GM19372 (cell line): ENCODE results near the gene NBAS.

Experiments used
- ATAC-seq: cut with Tn5 transposase; IDR thresholded peaks from one replicate; pipeline ENCODE4 v1.9.1; 2021; ENCODE audit warnings: mild to moderate bottlenecking, low read depth, moderate library complexity; ENCODE audit not compliant: unreplicated experiment

NBAS gene

GRCh38 chr2:15158532-15158931 is 402.6 kb downstream of the NBAS start:
- no peak for ATAC-seq

GRCh38 chr2:15158100-15158499 is 403.0 kb downstream of the NBAS start:
- no peak for ATAC-seq

- no peak for ATAC-seq
Measured at GRCh38 chr2:15155959-15156574, 405.1 kb downstream of the NBAS start.

GRCh38 chr2:15154297-15154696 is 406.8 kb downstream of the NBAS start:
- ATAC-seq: no peak

GRCh38 chr2:15152382-15152781 is 408.8 kb downstream of the NBAS start:
- no peak for ATAC-seq

- ATAC-seq: no peak
Measured at GRCh38 chr2:15149063-15149462, 412.1 kb downstream of the NBAS start.

- no peak for ATAC-seq
Measured at GRCh38 chr2:15147591-15147990, 413.5 kb downstream of the NBAS start.

- no peak for ATAC-seq
Measured at GRCh38 chr2:15146960-15147359, 414.2 kb downstream of the NBAS start.

- ATAC-seq: no peak
Measured at GRCh38 chr2:15145919-15146318, 415.2 kb downstream of the NBAS start.

GRCh38 chr2:15145046-15145817 is 415.9 kb downstream of the NBAS start:
- no peak for ATAC-seq

- ATAC-seq: peak; percentile 100
Measured at GRCh38 chr2:15142069-15142689, 419.0 kb downstream of the NBAS start.

GRCh38 chr2:15141211-15141610 is 419.9 kb downstream of the NBAS start:
- no peak for ATAC-seq

- no peak for ATAC-seq
Measured at GRCh38 chr2:15136639-15137038, 424.5 kb downstream of the NBAS start.

- no peak for ATAC-seq
Measured at GRCh38 chr2:15134957-15135356, 426.2 kb downstream of the NBAS start.

GRCh38 chr2:15133461-15133860 is 427.7 kb downstream of the NBAS start:
- no peak for ATAC-seq

GRCh38 chr2:15128846-15129245 is 432.3 kb downstream of the NBAS start:
- ATAC-seq: no peak

- no peak for ATAC-seq
Measured at GRCh38 chr2:15127876-15128275, 433.3 kb downstream of the NBAS start.

- ATAC-seq: no peak
Measured at GRCh38 chr2:15127301-15127700, 433.8 kb downstream of the NBAS start.

- no peak for ATAC-seq
Measured at GRCh38 chr2:15126373-15126772, 434.8 kb downstream of the NBAS start.

GRCh38 chr2:15122915-15123314 is 438.2 kb downstream of the NBAS start:
- ATAC-seq: no peak

- ATAC-seq: no peak
Measured at GRCh38 chr2:15120631-15121030, 440.5 kb downstream of the NBAS start.

GRCh38 chr2:15119722-15120175 is 441.4 kb downstream of the NBAS start:
- no peak for ATAC-seq
